CD8-positive, alpha-beta memory T cell (primary cell): Measurements from ENCODE around the gene FAM222A. TPM values are rescaled to one million over a fixed set of nuclear protein-coding genes. Genes with fewer than 3 reads are reported as not detected.
"Not testable (repeated sequence)": the region's sequence is repeated elsewhere in the genome, so short reads cannot be mapped to it uniquely, and the experiment has no call there.

ENCODE experiments used
- CTCF ChIA-PET: fragments of 350-600 bp; sonication (Branson Sonifier 250); formaldehyde crosslinking; loops from one replicate; lab custom pipeline; 2021; ENCODE audit warnings: antibody characterized with exemption; lab: Charles Lee
- POLR2A ChIA-PET: fragments of 350-600 bp; sonication (Branson Sonifier 250); formaldehyde crosslinking; loops from one replicate; lab custom pipeline; 2021; ENCODE audit warnings: antibody characterized with exemption; lab: Charles Lee
- DNase-seq, 5 donors: peaks; one replicate each; pipeline versions ENCODE4 v3.0.0 to v3.0.0-alpha.2; 2020 to 2022; ENCODE audit warnings: mixed read lengths in 1 of 5
- H3K27ac ChIP-seq: one replicate; pipeline ENCODE4 v1.7.0; 2013; ENCODE audit warnings: low read depth, mild to moderate bottlenecking, low read length, moderate library complexity
- H3K27me3 ChIP-seq: 2 replicates; pipeline ENCODE4 v1.7.0; 2013; ENCODE audit warnings: low read length, mild to moderate bottlenecking; ENCODE audit not compliant: insufficient read depth, poor library complexity, severe bottlenecking
- H3K36me3 ChIP-seq: 2 replicates; pipeline ENCODE4 v1.7.0; 2013; ENCODE audit warnings: mild to moderate bottlenecking, low read length, moderate library complexity; ENCODE audit not compliant: insufficient read depth
- H3K4me1 ChIP-seq: 2 replicates; pipeline ENCODE4 v1.7.0; 2013; ENCODE audit warnings: mild to moderate bottlenecking, low read length, moderate library complexity; ENCODE audit not compliant: insufficient read depth
- H3K4me3 ChIP-seq: 2 replicates; pipeline ENCODE4 v1.7.0; 2013; ENCODE audit warnings: mild to moderate bottlenecking, low read length
- H3K9me3 ChIP-seq: 2 replicates; pipeline ENCODE4 v1.7.0; 2013; ENCODE audit warnings: mild to moderate bottlenecking, low read length
- H3K27ac Mint-ChIP-seq, 8 donors: one replicate each; pipeline ENCODE4 v1.8.0; 2020 to 2021; ENCODE audit warnings: mixed read lengths in 8 of 8, mild to moderate bottlenecking in 6 of 8, inconsistent platforms in 3 of 8, moderate library complexity in 3 of 8
- H3K27me3 Mint-ChIP-seq, 2 donors: one replicate each; pipeline ENCODE4 v1.8.0; 2020 to 2021; ENCODE audit warnings: mixed read lengths in 2 of 2, mild to moderate bottlenecking in 1 of 2, moderate library complexity in 1 of 2
- H3K36me3 Mint-ChIP-seq, 3 donors: one replicate each; pipeline ENCODE4 v1.8.0; 2020 to 2021; ENCODE audit warnings: mixed read lengths in 3 of 3, inconsistent platforms in 1 of 3, mild to moderate bottlenecking in 1 of 3
- H3K4me1 Mint-ChIP-seq, 3 donors: one replicate each; pipeline ENCODE4 v1.8.0; 2020 to 2021; ENCODE audit warnings: mixed read lengths in 3 of 3, inconsistent platforms in 1 of 3, mild to moderate bottlenecking in 1 of 3
- H3K4me3 Mint-ChIP-seq, 7 donors: one replicate each; pipeline ENCODE4 v1.8.0; 2020 to 2021; ENCODE audit warnings: mixed read lengths in 7 of 7, mild to moderate bottlenecking in 6 of 7, moderate library complexity in 4 of 7, inconsistent platforms in 2 of 7
- H3K9me3 Mint-ChIP-seq, 5 donors: one replicate each; pipeline ENCODE4 v1.8.0; 2020 to 2022; ENCODE audit warnings: mixed read lengths in 5 of 5, mild to moderate bottlenecking in 3 of 5, moderate library complexity in 2 of 5, inconsistent platforms in 1 of 5
- polyA plus RNA-seq: library from polyadenylated mRNA; unstranded; fragments of 300-500 nt; fragmentation: Illumina TruSeq; gene quantifications from one replicate; pipeline ENCODE4 v1.2.3, GENCODE V29; 2021
- total RNA-seq, 2 experiments: library from RNA; stranded (reverse); gene quantifications; one replicate each; pipeline ENCODE4 v1.2.3, GENCODE V29; 2021

The FAM222A gene
- total and polyA plus RNA-seq, 3 experiments from 2014 or later = 0.32 to 3.0 (median 2.0) TPM

DNA sequence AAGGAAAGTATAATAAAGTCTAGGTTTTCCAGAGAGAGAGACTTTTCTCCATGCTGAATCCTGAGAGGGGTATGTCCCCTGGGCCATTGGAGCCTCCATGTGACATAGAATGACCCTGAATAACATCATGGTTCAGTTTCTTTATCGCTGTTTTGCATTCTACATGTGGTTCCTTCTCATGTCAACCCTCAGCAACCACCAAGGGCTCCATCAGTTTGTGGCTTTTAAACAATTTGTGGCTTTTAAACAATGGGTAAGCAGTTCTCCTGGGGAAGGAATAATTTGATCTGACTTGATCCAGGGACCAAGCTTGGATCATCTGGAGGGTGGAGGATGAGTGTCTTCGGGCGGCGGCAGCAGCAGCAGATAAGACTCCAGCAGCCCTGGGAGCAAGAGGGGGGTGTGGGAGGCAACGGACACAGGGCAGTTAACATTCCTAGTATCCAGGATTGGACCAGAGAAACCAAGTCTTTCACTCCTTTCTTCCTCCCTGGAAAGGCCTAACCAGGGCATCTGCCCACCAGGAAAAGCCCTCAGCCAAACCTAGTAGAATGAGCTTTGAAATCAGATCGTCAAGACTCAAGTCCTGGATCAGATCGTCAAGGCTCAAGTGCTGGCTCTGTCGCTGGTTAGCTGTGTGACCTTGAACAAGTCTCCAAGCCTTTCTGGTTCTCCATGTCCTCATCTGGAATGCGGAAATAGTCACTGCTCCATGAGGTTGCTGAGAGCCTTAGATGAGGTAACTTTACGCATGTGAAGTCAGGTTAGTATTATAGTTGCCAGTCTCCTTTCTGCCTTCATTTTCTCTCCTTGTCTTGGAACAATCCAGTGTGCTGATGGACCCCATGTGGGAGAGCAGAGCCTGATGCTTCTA, 27.8 kb upstream of the FAM222A start:
- H3K4me3 Mint-ChIP-seq = no peak overlapping the region
- DNase-seq = no peak
- H3K36me3 Mint-ChIP-seq = no peaks in the 10 kb centered on the region
- Histone ChIP-seq H3K36me3 (no peaks in the 10 kb centered on the region), H3K4me1 (no peaks in the 10 kb centered on the region), H3K27me3 (no peaks in the 10 kb centered on the region), H3K27ac (no peak overlapping the region), H3K9me3 (no peaks in the 10 kb centered on the region), H3K4me3 (no peak overlapping the region)
- H3K27ac Mint-ChIP-seq = no peak overlapping the region
- H3K9me3 Mint-ChIP-seq = no peaks in the 10 kb centered on the region
- H3K27me3 Mint-ChIP-seq = peaks cover 9 to 23% of the 10 kb centered on the region in 2 donors
- CTCF ChIA-PET = no interaction called here
- H3K4me1 Mint-ChIP-seq = no peaks in the 10 kb centered on the region
- POLR2A ChIA-PET = no interaction called here

GRCh38 chr12:109686523-109686922, 27.1 kb upstream of the FAM222A start:
- no peaks in the 10 kb centered on the region for H3K4me1 ChIP-seq
- Mint-ChIP-seq H3K27me3 (peaks cover 11 to 26% of the 10 kb centered on the region in 2 donors), H3K4me3 (no peak overlapping the region), H3K36me3 (no peaks in the 10 kb centered on the region), H3K27ac (no peak overlapping the region), H3K9me3 (no peaks in the 10 kb centered on the region), H3K4me1 (no peaks in the 10 kb centered on the region)
- DNase-seq = no peak
- ChIA-PET CTCF (no interaction called here), POLR2A (no interaction called here)
- no peaks in the 10 kb centered on the region for H3K9me3 ChIP-seq
- H3K36me3 ChIP-seq = no peaks in the 10 kb centered on the region
- H3K27me3 ChIP-seq = no peaks in the 10 kb centered on the region
- H3K27ac ChIP-seq = no peak overlapping the region
- H3K4me3 ChIP-seq = no peak overlapping the region

DNA sequence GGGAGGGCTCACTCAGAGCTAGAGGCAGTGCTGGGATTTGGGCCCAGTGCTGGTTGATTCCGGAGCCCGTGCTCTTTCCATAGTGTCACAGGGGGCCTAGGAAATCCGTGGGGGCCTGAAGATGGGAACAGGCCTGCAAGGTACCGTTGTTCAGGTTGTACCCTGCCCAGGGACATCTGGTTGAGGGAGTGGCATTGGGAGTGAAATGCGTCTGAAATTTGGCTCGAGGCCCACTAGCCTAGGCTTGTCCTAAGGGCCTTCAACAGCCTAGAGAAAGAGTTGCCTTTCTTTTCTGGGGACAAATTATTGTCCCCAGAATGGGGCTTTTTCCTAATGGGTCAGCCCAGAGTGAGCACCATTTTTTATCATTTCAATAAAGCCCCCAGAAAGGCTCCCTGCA, 26.4 kb upstream of the FAM222A start:
- no peak for DNase-seq

GRCh38 chr12:109689426-109689825, 24.2 kb upstream of the FAM222A start:
- Histone ChIP-seq H3K4me3 (no peak overlapping the region), H3K9me3 (no peaks in the 10 kb centered on the region), H3K27me3 (no peaks in the 10 kb centered on the region), H3K4me1 (no peaks in the 10 kb centered on the region), H3K36me3 (no peaks in the 10 kb centered on the region), H3K27ac (no peak overlapping the region)
- H3K27ac Mint-ChIP-seq = no peak overlapping the region
- H3K4me1 Mint-ChIP-seq = no peaks in the 10 kb centered on the region
- CTCF ChIA-PET = no interaction called here
- H3K27me3 Mint-ChIP-seq = peaks cover 10 to 28% of the 10 kb centered on the region in 2 donors
- no peak overlapping the region for H3K4me3 Mint-ChIP-seq
- POLR2A ChIA-PET = no interaction called here
- peaks cover 0 to 3% (median 0%) of the 10 kb centered on the region in 3 donors for H3K36me3 Mint-ChIP-seq
- DNase-seq = no peak
- no peaks in the 10 kb centered on the region for H3K9me3 Mint-ChIP-seq

More for the DNA sequence above, 26.4 kb upstream of the FAM222A start:
- H3K27me3 ChIP-seq = no peaks in the 10 kb centered on the region
- Mint-ChIP-seq H3K27ac (no peak overlapping the region), H3K4me3 (no peak overlapping the region), H3K4me1 (no peaks in the 10 kb centered on the region), H3K27me3 (peaks cover 10 to 28% of the 10 kb centered on the region in 2 donors), H3K9me3 (no peaks in the 10 kb centered on the region), H3K36me3 (no peaks in the 10 kb centered on the region)
- CTCF ChIA-PET = no interaction called here
- no peak overlapping the region for H3K27ac ChIP-seq
- H3K4me3 ChIP-seq = no peak overlapping the region
- H3K36me3 ChIP-seq = no peaks in the 10 kb centered on the region
- no peaks in the 10 kb centered on the region for H3K4me1 ChIP-seq
- POLR2A ChIA-PET = no interaction called here
- no peaks in the 10 kb centered on the region for H3K9me3 ChIP-seq

DNA sequence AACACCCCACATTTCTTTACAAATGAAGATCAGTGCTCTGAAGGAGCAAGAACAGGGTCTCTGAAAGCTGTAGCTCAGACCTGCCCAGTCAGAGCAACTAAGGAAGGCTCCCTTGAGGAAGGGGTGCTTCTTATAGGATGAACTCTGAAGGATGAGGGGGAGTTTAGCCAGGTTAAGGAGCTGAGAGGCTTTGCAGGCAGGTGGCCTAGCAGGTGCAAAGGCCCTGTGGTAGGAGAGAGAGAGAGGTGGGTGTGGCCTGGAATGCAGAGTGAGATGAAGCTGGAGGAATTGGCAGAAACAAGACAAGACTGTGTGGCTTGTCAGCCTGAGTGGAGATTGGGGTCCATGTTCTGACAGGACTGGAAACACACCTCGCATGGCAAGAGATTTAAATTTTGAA, 20.5 kb upstream of the FAM222A start:
- no peak overlapping the region for H3K4me3 ChIP-seq
- Mint-ChIP-seq H3K27ac (no peak overlapping the region), H3K27me3 (peaks cover 13 to 28% of the 10 kb centered on the region in 2 donors), H3K4me3 (no peak overlapping the region), H3K36me3 (peaks cover 0 to 3% (median 0%) of the 10 kb centered on the region in 3 donors), H3K4me1 (no peaks in the 10 kb centered on the region), H3K9me3 (no peaks in the 10 kb centered on the region)
- H3K27ac ChIP-seq = no peak overlapping the region
- no peaks in the 10 kb centered on the region for H3K4me1 ChIP-seq
- ChIA-PET POLR2A (no interaction called here), CTCF (no interaction called here)
- no peaks in the 10 kb centered on the region for H3K27me3 ChIP-seq
- no peaks in the 10 kb centered on the region for H3K9me3 ChIP-seq
- no peaks in the 10 kb centered on the region for H3K36me3 ChIP-seq
- DNase-seq = no peak

GRCh38 chr12:109693653-109694600, 19.7 kb upstream of the FAM222A start:
- Histone ChIP-seq H3K4me3 (no peak overlapping the region), H3K27me3 (no peaks in the 10 kb centered on the region), H3K9me3 (no peaks in the 10 kb centered on the region), H3K4me1 (no peaks in the 10 kb centered on the region), H3K36me3 (no peaks in the 10 kb centered on the region), H3K27ac (no peak overlapping the region)
- POLR2A ChIA-PET = no interaction called here
- CTCF ChIA-PET = no interaction called here
- Mint-ChIP-seq H3K36me3 (peaks cover 0 to 3% (median 0%) of the 10 kb centered on the region in 3 donors), H3K27ac (no peak overlapping the region), H3K4me1 (no peaks in the 10 kb centered on the region), H3K4me3 (no peak overlapping the region), H3K27me3 (peaks cover 14 to 28% of the 10 kb centered on the region in 2 donors), H3K9me3 (no peaks in the 10 kb centered on the region)
- DNase-seq = no peak

- H3K4me3 ChIP-seq, H3K9me3 ChIP-seq, H3K36me3 ChIP-seq, DNase-seq, H3K27ac Mint-ChIP-seq, CTCF ChIA-PET, H3K9me3 Mint-ChIP-seq, H3K4me3 Mint-ChIP-seq, H3K27ac ChIP-seq, H3K4me1 ChIP-seq, POLR2A ChIA-PET, H3K36me3 Mint-ChIP-seq, H3K4me1 Mint-ChIP-seq, H3K27me3 ChIP-seq: not testable (repeated sequence)
- H3K27me3 Mint-ChIP-seq = peaks cover 14 to 28% of the 10 kb centered on the region in 2 donors
Observed at GRCh38 chr12:109694629-109695028, 19.0 kb upstream of the FAM222A start.

GRCh38 chr12:109695416-109695815, 18.2 kb upstream of the FAM222A start:
- peaks cover 0 to 3% (median 0%) of the 10 kb centered on the region in 3 donors for H3K36me3 Mint-ChIP-seq
- no peaks in the 10 kb centered on the region for H3K4me1 Mint-ChIP-seq
- DNase-seq = no peak
- Histone ChIP-seq H3K4me1 (no peaks in the 10 kb centered on the region), H3K36me3 (no peaks in the 10 kb centered on the region), H3K27me3 (no peaks in the 10 kb centered on the region), H3K4me3 (no peak overlapping the region), H3K9me3 (no peaks in the 10 kb centered on the region), H3K27ac (no peak overlapping the region)
- no peak overlapping the region for H3K4me3 Mint-ChIP-seq
- H3K27ac Mint-ChIP-seq = peak overlapping the region in 1 of 8 donors; percentile 57
- ChIA-PET POLR2A (no interaction called here), CTCF (no interaction called here)
- no peaks in the 10 kb centered on the region for H3K9me3 Mint-ChIP-seq
- H3K27me3 Mint-ChIP-seq = peaks cover 14 to 28% of the 10 kb centered on the region in 2 donors
